NCI-H1436 (cell line): Measurements from ENCODE around the gene CALHM4.
A peak's percentile ranks its signal among the peaks of the same experiment; 100 is the strongest.

Experiments used
- DNase-seq: peaks from one replicate; lab custom pipeline; 2025; lab: John Stamatoyannopoulos, UW

CALHM4 gene

GRCh38 chr6:116553451-116553850 is at the start of gene CALHM4:
CALHM4 (plus strand) TSS chr6:116553751; CDS start chr6:116553794, 43 bp downstream.
- DNase-seq, result no peak

GRCh38 chr6:116507324-116507723 is 46.2 kb upstream of the CALHM4 start:
- DNase-seq, result no peak

DNA sequence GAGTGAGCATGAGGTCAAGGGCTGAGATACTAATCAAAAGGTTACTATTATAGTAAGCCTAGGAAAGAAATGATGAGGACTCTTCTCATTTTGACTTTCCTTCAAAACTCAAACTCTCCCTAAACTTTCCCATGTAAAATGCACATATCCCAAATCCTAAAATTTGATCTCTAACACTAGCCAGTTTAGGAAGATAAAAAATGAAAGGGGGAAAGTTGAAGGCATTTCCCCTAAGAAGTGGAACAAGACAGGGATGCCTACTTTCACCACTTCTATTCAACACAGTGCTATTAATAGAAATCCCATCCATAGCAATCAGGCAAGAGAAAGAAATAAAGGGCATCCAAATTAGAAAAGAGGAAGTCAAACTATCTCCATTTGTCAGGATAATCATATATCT is 45.0 kb upstream of the CALHM4 start:
- no peak for DNase-seq

DNA sequence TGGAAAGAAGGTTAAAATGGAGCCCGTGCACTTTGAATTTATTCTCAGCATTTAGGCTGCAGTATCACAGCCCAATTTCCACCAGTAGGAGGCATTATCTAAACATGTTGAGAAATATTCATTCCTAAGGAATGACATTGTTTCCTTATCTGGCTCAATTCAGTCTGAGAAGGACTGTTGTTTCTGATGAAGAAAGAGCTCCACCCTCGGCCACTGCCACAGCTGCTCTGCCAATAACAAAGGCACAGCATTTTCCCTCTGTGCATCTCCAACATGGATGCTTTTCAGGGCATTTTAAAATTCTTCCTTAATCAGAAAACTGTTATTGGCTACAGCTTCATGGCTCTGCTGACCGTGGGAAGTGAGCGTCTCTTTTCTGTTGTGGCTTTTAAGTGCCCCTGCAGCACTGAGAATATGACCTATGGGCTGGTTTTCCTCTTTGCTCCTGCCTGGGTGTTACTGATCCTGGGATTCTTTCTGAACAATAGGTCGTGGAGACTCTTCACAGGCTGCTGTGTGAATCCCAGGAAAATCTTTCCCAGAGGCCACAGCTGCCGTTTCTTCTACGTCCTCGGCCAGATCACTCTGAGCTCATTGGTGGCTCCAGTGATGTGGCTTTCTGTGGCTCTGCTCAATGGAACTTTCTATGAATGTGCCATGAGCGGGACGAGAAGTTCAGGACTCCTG is 42.0 kb upstream of the CALHM4 start, which contains the start of gene CALHM5:
TSS of gene CALHM5 (plus strand) at position 216 of the 687 bp plus-strand sequence. CDS start at position 274, 58 bp downstream.
- no peak for DNase-seq

DNA sequence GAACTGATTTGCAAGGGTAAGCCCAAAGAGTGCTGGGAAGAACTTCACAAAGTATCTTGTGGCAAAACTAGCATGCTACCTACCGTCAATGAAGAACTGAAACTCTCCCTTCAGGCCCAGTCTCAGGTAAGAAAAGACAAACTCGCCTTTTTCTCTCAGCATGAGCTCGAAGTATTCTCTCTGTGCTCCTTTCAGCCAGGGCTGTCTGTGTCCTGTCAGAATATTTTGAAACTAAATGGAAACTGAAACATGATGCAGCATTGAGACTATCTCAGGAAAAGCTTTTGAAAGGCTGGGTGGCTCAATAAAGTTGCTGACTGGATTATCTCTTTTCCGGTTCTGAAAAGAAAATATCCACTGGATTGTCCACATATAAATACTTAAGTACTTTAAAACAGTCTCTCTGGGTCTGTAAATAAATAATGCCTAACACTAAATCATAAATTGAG is 41.4 kb upstream of the CALHM4 start:
- no peak for DNase-seq

DNA sequence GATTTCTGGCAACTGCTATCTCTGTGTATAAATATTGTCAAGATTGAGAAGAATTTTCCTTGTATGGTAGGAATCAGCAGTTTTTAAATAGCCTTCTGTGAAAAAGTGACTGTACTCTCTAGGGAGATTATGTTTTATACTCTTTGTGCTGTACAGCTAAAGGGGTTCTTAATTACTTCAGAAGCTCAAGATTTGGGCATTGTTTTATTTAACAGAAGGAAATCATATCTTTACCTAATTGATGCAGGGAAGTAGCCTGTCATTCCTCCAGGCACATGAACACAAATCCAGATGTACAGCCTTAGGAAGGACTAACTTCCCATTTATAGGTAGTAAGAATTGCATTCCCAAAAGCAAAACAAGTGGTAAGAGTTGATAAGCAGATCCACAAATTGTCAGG is 40.8 kb upstream of the CALHM4 start:
- DNase-seq, result no peak

DNA sequence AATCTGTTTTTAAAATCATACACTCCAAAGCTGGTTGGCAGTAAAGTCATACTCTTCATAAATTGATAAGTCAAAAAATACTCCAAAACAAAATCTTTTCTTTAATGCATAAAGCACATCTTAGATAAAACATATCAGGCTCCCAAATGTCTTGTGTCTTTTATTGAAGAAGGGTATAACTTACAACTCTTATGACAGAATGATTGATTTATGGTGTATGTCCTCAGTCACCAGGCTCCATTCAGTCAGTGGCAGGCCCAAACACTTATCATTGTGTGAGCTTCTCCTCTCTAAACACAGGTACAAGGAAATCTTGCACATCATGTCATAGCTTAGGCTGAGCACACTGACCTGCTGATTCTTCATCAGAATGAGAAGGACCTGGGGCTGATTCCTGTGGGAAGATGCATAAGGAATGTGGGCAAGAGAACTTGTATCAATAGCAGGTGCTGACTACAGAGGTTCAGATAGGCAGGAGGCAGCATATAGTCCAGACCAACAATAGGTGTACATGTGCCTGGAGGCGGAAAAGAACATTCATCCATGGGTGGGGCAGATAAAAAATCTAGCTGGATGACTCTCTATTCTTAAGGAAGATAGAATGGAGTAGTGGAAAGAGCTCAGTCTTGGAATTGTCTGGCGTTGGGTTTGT is 40.2 kb upstream of the CALHM4 start:
- no peak for DNase-seq

DNA sequence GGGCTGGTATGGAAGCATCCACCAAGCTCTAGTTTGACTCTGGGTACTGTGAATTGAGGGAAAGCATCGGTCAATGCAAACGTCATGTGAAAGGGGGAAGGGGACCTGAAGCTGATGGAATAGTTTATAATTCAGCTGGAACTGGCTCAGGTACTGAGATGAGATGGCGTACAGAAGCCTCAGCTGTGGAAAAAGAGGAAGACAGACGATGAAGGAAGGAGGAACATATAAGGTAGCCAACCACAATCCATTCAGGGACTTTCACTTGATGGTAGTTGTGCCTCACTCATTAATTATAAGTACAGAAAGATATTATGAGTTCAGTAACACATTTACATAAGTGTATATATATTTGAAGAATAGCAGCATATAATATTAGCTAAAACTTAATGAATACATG is 39.4 kb upstream of the CALHM4 start:
- no peak for DNase-seq

DNA sequence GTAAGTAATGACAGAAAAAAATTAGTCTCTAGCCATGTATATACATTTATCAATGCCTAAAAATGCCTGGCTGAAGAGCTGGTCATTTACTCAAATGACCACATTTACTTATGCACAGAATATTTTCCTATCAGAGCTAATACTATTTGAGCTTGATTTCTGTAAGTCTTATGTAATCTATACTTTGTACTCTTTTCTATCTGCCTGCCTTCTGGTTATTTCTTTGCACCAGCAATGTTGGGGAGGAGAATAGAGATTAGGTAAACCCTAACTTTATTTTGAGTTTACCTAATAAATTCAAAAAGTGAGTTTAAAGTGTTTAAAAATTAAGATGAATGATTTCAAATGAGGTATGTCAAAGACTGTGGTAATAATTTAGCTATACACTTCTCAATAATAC is 38.4 kb upstream of the CALHM4 start:
- no peak for DNase-seq

- DNase-seq, result no peak
Measured at GRCh38 chr6:116518621-116519368, 34.8 kb upstream of the CALHM4 start.

DNA sequence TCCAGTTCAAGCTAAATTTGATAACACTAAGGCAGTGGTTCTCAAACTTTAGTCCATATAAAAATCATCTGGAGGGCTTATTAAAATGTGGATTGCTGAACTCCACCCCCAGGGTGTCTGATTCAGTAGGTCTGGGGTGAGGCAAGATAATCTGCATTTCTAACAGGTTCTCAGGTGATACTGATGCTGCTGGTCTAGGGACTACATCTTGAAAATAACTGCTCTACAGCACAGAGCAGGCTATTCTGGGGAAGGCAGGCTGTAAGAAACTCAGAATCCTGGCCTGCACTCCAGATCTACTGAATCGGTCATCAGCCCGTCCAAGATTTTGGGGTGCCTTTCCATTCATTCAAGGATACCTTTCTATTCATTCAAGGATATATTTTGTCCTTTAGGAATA is 30.7 kb upstream of the CALHM4 start:
- DNase-seq, result no peak

DNA sequence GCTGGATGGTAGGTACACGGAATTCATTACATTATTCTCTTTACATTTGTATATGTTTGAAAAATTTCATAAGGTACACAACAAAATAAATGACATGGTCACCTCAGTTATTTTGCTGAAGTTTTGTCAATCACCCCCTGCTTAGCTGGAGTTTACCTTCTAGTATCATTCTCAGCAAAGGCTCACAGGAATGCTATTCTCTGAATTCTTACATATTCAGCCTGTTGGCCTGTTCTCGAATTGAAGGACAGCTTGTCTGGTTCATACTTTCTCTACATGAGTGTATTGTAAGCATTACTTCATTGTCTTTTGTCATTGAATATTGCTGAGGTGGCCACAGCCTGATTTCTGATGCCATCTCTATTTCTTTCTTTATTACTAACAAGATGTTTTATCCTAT is 29.3 kb upstream of the CALHM4 start:
- no peak for DNase-seq

DNA sequence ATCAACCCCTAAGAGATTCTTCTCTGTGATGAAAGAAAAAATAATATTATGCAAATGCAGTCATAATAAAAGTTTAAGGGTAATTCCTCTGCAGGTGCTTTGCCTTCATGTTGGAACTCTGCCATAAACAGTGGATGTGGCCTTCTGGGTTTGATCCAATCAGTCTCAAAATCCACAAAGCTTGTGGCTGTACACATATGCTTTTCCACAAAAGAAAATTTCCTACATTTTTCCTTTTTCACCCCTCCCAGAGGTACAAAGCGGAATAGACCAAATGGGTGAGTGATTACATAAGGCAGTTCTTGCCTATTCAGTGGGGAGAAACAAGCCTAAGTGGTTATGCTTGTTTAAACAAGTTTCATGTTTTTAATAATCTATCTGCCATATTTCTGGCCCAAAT is 25.4 kb upstream of the CALHM4 start:
- DNase-seq, result no peak

DNA sequence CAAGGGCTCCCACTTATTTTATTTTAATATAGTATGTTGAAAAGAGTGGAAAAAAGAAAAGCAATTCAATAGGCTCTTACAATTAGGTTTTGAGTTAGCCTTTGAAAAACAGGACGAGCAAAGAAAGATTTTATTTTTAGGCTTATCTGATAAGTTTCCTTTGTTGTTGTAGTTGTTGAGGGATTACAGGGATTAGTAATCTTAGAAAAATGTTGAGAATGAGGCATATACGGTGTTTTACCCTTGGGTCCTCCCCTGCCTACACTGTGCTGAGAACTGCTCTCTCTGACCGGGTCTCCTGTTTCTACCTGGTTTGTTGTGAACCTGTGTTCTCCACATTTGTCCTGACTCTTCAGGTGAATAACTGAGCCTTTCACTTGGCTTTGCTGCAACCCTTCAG is 24.8 kb upstream of the CALHM4 start:
- no peak for DNase-seq

DNA sequence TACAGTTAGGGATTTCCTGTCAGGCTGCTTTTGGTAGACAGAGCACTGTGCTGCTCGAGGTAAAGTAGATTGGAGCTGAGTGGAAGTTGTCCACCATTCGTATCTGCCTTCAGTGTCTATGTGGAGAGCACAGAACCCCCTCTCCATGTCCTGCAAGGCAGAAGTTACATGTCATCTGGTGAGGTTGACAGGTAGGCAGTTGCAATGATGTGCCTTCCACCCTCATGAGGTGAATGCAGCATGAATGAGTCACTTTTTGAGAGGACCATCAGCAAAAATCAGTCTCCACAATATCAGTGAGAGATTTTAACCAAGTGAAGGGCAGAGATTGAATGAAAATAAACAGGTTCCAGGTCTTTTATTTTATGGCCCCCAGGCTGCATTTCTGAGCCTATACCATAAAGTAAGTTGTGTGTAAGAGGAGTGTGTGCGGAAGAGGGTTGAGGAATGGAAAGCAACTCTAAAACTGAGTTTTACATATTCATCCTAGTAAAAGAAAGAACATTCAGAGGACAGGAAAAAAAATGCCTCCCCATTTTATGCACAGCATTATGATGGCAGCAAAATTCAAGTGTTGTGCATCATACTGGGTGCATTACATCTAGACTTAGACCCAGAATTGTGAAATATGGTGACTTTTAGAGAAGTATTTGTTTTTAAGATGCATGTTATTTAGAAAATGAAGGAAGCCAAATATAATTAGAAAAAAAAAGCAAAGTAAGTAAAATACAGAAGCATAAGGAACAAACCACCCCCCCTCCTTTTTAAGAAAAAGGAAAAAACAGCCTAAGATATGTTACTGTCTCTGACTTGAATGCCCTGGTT is 23.9 kb upstream of the CALHM4 start:
- no peak for DNase-seq

DNA sequence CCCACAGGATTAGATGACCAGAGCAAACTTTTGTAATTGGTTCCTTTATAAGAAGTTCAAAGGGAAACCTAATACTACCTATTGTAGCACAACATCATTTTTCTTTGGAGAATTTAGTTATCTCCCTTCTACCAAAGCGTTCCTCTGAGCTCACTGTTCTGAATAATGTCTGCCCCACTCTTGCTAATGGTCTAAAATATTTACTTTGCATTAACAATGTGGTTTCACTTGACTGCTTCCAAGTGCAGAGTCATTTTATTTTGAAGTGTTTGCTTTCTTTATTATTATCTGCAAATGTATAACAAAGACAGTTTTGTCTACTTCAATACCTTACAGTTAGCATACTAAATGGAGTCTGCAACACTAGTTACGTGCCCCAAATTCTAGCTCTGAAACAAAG is 23.1 kb upstream of the CALHM4 start:
- DNase-seq, result peak; percentile 65

DNA sequence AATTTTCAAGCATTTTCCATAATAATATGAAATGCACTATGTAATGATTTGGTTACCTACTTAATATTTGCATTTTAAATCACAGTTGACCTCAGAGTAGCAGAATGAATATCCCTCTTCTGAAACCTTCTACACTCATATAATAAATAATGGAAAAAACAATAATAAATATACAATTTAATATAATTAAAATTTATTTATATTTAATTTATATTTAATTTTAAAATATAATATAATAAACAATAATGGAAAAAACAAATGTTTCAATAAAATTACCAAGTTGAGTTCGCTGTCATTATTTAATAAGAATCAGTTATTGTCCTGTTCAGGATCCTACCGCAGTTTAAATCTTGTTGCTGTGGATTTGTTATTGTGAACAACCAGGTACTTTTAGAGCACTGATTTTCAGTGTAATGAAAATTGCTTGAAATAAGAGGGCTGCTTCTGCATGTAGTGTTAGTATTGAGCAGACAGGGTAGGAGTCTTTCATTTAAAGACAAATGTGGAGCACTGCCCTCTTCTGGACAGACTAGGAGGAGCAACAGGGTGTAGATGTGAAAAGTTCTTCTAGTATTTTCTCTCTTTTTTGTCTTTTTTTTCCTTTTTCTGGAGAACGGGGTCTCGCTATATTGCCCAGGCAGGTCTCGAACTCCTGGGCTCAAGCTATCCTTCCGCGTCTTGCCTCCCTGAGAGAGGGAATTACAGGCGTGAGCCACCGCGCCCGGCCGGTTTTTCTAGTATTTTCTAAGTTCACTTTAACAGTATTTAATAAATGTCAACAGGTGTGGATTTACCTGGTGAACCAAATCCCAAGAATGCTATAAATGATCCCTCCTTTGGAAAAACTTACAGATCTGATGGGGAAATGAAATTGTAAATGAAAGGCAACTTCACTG is 21.6 kb upstream of the CALHM4 start:
- peak; percentile 30 for DNase-seq

- DNase-seq, result no peak
Measured at GRCh38 chr6:116533233-116533957, 20.2 kb upstream of the CALHM4 start.

- DNase-seq, result no peak
Measured at GRCh38 chr6:116535109-116535508, 18.4 kb upstream of the CALHM4 start.

GRCh38 chr6:116536216-116536621 is 17.3 kb upstream of the CALHM4 start:
- DNase-seq, result peak; percentile 47
